ENCODE data around the gene CYP27C1. TPM values are rescaled to one million over a fixed set of nuclear protein-coding genes. Genes with fewer than 3 reads are reported as not detected.
A peak's percentile ranks its signal among the peaks of the same experiment; 100 is the strongest.

The CYP27C1 gene
- total and polyA plus RNA-seq, 2 donors (not counting 1 experiment from before 2014, with no cell fraction given) = 0.07 TPM; not detected in 1

DNA sequence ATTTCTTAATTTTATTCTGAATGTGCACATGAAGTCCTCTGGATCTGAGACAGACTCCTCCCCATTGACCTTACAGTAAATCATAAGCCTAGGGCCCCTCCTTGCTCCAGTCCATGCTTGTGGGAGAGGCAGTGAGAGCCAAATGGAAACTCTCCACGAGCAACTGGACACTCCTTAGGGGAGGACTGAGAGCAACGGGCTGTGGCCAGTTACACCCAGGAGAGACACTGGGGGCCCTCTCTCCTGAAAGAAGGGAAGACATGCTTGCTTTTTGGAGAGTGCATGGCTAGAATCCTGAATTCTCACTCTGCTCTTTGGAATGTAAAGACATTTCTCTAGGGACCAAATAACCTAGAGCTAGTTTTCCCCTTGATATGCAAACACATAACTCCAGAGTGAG, 64.2 kb downstream of the CYP27C1 start:
- no peak overlapping the region for H2AFZ ChIP-seq (ENCODE audit: low read length)
- peak; percentile 49 to 88 for DNase-seq (ENCODE audit: low read depth in 2 of 2)
- no peak overlapping the region for H3K4me3 ChIP-seq (replicated peaks in 1 of 4; ENCODE audit: control extremely low read depth in 1 of 4, insufficient read depth in 1 of 4, low read depth in 3 of 4, low read length in 4 of 4)
- TF ChIP-seq CTCF (conservative IDR thresholded peaks at IDR 0.05 in 1 of 2, IDR thresholded peaks at IDR 0.05 in 1 of 2; ENCODE audit: low read depth in 1 of 2, low read length in 2 of 2) (no peak), EZH2 (IDR thresholded peaks at IDR 0.05; ENCODE audit: low read length, missing control alignments) (no peak)
- H3K4me2 ChIP-seq (ENCODE audit: extremely low read depth, insufficient read depth, low read length) = no peak overlapping the region
- H3K27ac ChIP-seq (ENCODE audit: insufficient read depth, low read length) = no peak overlapping the region
- H3K9ac ChIP-seq (ENCODE audit: insufficient read depth, low read length) = no peak overlapping the region
- H3K79me2 ChIP-seq (ENCODE audit: control insufficient read depth, insufficient read depth, low read length) = no peaks in the 10 kb centered on the region
- H3K9me3 ChIP-seq (ENCODE audit: control insufficient read depth, insufficient read depth, low read depth, low read length) = no peaks in the 10 kb centered on the region
- no peaks in the 10 kb centered on the region for H3K27me3 ChIP-seq (ENCODE audit: control insufficient read depth, insufficient read depth, low read length)
- peaks cover 16% of the 10 kb centered on the region for H3K4me1 ChIP-seq (ENCODE audit: control insufficient read depth, extremely low read depth, insufficient read depth, low read length)
- H3K36me3 ChIP-seq (ENCODE audit: control insufficient read depth, insufficient read depth, low read length) = no peaks in the 10 kb centered on the region
- H4K20me1 ChIP-seq (ENCODE audit: control insufficient read depth, extremely low read depth, insufficient read depth, low read length) = no peaks in the 10 kb centered on the region

DNA sequence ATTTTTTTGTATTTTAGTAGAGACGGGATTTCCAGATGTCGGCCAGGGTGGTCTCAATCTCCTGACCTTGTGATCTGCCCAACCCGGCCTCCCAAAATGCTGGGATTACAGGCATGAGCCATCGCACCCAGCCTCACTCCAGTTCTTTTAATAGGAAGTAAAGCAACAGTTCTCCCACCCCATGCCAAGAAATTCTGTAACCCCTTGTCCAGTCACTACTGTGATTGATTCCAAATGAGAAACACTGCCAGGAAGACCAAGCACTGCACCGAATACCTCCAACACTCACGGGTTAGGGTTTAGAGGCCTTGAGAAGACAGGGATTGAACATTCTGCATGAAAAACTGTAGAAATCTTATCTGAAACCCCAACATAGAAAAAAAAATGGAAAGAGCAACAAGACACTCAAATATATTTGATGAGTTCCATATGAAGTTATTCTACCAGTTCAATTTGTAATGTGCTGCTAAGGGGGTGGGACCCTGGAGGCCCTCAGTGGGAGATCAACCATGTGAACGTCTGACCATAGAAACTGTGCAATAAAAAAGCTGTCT, 65.0 kb downstream of the CYP27C1 start:
- no peaks in the 10 kb centered on the region for H3K27me3 ChIP-seq (ENCODE audit: control insufficient read depth, insufficient read depth, low read length)
- no peak for TF ChIP-seq EZH2 (IDR thresholded peaks at IDR 0.05; ENCODE audit: low read length, missing control alignments)
- no peak for TF ChIP-seq CTCF (conservative IDR thresholded peaks at IDR 0.05 in 1 of 2, IDR thresholded peaks at IDR 0.05 in 1 of 2; ENCODE audit: low read depth in 1 of 2, low read length in 2 of 2)
- no peak overlapping the region for H3K4me3 ChIP-seq (replicated peaks in 1 of 4; ENCODE audit: control extremely low read depth in 1 of 4, insufficient read depth in 1 of 4, low read depth in 3 of 4, low read length in 4 of 4)
- DNase-seq (ENCODE audit: low read depth in 2 of 2) = peak; percentile 79 to 87
- H3K9me3 ChIP-seq (ENCODE audit: control insufficient read depth, insufficient read depth, low read depth, low read length) = no peaks in the 10 kb centered on the region
- no peak overlapping the region for H3K27ac ChIP-seq (ENCODE audit: insufficient read depth, low read length)
- no peak overlapping the region for H3K4me2 ChIP-seq (ENCODE audit: extremely low read depth, insufficient read depth, low read length)
- H3K4me1 ChIP-seq (ENCODE audit: control insufficient read depth, extremely low read depth, insufficient read depth, low read length) = peaks cover 16% of the 10 kb centered on the region
- no peak overlapping the region for H3K9ac ChIP-seq (ENCODE audit: insufficient read depth, low read length)
- H4K20me1 ChIP-seq (ENCODE audit: control insufficient read depth, extremely low read depth, insufficient read depth, low read length) = no peaks in the 10 kb centered on the region
- no peaks in the 10 kb centered on the region for H3K79me2 ChIP-seq (ENCODE audit: control insufficient read depth, insufficient read depth, low read length)
- H2AFZ ChIP-seq (ENCODE audit: low read length) = no peak overlapping the region
- H3K36me3 ChIP-seq (ENCODE audit: control insufficient read depth, insufficient read depth, low read length) = no peaks in the 10 kb centered on the region

- H3K79me2 ChIP-seq (ENCODE audit: control insufficient read depth, insufficient read depth, low read length) = no peaks in the 10 kb centered on the region
- H3K9me3 ChIP-seq (ENCODE audit: control insufficient read depth, insufficient read depth, low read depth, low read length) = no peaks in the 10 kb centered on the region
- no peak overlapping the region for H3K4me2 ChIP-seq (ENCODE audit: extremely low read depth, insufficient read depth, low read length)
- TF ChIP-seq CTCF (conservative IDR thresholded peaks at IDR 0.05 in 1 of 2, IDR thresholded peaks at IDR 0.05 in 1 of 2; ENCODE audit: low read depth in 1 of 2, low read length in 2 of 2) (no peak), EZH2 (IDR thresholded peaks at IDR 0.05; ENCODE audit: low read length, missing control alignments) (no peak)
- peaks cover 16% of the 10 kb centered on the region for H3K4me1 ChIP-seq (ENCODE audit: control insufficient read depth, extremely low read depth, insufficient read depth, low read length)
- no peak overlapping the region for H3K4me3 ChIP-seq (replicated peaks in 1 of 4; ENCODE audit: control extremely low read depth in 1 of 4, insufficient read depth in 1 of 4, low read depth in 3 of 4, low read length in 4 of 4)
- DNase-seq (ENCODE audit: low read depth in 2 of 2) = no peak
- H3K27ac ChIP-seq (ENCODE audit: insufficient read depth, low read length) = peak overlapping the region; percentile 7
- H3K9ac ChIP-seq (ENCODE audit: insufficient read depth, low read length) = no peak overlapping the region
- H3K36me3 ChIP-seq (ENCODE audit: control insufficient read depth, insufficient read depth, low read length) = no peaks in the 10 kb centered on the region
- H3K27me3 ChIP-seq (ENCODE audit: control insufficient read depth, insufficient read depth, low read length) = no peaks in the 10 kb centered on the region
- H2AFZ ChIP-seq (ENCODE audit: low read length) = no peak overlapping the region
- no peaks in the 10 kb centered on the region for H4K20me1 ChIP-seq (ENCODE audit: control insufficient read depth, extremely low read depth, insufficient read depth, low read length)
These were observed 65.7 kb downstream of the CYP27C1 start for GRCh38 chr2:127154396-127154795.
